ENCODE data around the gene RNF212. TPM values are rescaled to one million over a fixed set of nuclear protein-coding genes. Genes with fewer than 3 reads are reported as not detected.

Gene RNF212
- total and polyA plus RNA-seq, 9 of the 15 experiments (the other 6 are each of a cell fraction or from before 2014, with no cell fraction given): 0.04 TPM; not detected in 8

DNA sequence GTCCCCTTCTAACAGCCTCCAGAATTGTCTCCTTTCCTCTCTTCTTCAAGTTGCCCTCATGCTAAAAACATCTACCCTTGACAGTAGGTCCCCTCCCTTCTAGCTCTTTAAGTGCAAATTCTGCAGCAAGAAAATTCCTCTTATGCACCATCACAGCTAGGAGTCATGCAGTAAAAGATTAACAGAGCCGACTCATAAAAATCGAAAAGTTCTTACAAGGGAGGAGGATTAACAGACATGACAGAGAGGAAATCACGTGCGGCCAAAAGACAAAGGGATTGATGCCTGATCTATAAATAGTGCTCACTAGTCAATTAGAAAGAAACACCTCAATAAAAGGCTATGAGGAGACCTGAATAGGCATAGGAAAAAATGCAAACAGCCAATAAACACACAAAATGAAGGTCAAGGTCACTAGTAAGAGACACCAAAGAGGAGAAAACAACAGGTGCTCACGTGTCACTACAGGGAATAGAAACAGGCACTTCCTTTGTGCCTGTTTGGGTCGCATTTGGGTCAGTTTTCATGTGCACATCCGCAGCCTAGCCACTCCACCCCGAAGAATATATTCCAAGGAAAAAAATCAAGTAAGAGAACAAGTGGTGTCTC lies 3.4 kb downstream of the RNF212 start (continued):
- TF ChIP-seq, protein P1, sequence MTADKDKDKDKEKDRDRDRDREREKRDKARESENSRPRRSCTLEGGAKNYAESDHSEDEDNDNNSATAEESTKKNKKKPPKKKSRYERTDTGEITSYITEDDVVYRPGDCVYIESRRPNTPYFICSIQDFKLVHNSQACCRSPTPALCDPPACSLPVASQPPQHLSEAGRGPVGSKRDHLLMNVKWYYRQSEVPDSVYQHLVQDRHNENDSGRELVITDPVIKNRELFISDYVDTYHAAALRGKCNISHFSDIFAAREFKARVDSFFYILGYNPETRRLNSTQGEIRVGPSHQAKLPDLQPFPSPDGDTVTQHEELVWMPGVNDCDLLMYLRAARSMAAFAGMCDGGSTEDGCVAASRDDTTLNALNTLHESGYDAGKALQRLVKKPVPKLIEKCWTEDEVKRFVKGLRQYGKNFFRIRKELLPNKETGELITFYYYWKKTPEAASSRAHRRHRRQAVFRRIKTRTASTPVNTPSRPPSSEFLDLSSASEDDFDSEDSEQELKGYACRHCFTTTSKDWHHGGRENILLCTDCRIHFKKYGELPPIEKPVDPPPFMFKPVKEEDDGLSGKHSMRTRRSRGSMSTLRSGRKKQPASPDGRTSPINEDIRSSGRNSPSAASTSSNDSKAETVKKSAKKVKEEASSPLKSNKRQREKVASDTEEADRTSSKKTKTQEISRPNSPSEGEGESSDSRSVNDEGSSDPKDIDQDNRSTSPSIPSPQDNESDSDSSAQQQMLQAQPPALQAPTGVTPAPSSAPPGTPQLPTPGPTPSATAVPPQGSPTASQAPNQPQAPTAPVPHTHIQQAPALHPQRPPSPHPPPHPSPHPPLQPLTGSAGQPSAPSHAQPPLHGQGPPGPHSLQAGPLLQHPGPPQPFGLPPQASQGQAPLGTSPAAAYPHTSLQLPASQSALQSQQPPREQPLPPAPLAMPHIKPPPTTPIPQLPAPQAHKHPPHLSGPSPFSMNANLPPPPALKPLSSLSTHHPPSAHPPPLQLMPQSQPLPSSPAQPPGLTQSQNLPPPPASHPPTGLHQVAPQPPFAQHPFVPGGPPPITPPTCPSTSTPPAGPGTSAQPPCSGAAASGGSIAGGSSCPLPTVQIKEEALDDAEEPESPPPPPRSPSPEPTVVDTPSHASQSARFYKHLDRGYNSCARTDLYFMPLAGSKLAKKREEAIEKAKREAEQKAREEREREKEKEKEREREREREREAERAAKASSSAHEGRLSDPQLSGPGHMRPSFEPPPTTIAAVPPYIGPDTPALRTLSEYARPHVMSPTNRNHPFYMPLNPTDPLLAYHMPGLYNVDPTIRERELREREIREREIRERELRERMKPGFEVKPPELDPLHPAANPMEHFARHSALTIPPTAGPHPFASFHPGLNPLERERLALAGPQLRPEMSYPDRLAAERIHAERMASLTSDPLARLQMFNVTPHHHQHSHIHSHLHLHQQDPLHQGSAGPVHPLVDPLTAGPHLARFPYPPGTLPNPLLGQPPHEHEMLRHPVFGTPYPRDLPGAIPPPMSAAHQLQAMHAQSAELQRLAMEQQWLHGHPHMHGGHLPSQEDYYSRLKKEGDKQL (CRISPR knock-in tag; IDR thresholded peaks at IDR 0.05; ENCODE audit: borderline replicate concordance): no peak
- TF ChIP-seq, protein P2, sequence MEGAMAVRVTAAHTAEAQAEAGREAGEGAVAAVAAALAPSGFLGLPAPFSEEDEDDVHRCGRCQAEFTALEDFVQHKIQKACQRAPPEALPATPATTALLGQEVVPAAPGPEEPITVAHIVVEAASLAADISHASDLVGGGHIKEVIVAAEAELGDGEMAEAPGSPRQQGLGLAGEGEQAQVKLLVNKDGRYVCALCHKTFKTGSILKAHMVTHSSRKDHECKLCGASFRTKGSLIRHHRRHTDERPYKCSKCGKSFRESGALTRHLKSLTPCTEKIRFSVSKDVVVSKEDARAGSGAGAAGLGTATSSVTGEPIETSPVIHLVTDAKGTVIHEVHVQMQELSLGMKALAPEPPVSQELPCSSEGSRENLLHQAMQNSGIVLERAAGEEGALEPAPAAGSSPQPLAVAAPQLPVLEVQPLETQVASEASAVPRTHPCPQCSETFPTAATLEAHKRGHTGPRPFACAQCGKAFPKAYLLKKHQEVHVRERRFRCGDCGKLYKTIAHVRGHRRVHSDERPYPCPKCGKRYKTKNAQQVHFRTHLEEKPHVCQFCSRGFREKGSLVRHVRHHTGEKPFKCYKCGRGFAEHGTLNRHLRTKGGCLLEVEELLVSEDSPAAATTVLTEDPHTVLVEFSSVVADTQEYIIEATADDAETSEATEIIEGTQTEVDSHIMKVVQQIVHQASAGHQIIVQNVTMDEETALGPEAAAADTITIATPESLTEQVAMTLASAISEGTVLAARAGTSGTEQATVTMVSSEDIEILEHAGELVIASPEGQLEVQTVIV (CRISPR knock-in tag; IDR thresholded peaks at IDR 0.05; ENCODE audit: borderline replicate concordance): no peak
- TF ChIP-seq, protein P3, sequence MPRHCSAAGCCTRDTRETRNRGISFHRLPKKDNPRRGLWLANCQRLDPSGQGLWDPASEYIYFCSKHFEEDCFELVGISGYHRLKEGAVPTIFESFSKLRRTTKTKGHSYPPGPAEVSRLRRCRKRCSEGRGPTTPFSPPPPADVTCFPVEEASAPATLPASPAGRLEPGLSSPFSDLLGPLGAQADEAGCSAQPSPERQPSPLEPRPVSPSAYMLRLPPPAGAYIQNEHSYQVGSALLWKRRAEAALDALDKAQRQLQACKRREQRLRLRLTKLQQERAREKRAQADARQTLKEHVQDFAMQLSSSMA (CRISPR knock-in tag; IDR thresholded peaks at IDR 0.05): no peak
- TF ChIP-seq, protein P4, sequence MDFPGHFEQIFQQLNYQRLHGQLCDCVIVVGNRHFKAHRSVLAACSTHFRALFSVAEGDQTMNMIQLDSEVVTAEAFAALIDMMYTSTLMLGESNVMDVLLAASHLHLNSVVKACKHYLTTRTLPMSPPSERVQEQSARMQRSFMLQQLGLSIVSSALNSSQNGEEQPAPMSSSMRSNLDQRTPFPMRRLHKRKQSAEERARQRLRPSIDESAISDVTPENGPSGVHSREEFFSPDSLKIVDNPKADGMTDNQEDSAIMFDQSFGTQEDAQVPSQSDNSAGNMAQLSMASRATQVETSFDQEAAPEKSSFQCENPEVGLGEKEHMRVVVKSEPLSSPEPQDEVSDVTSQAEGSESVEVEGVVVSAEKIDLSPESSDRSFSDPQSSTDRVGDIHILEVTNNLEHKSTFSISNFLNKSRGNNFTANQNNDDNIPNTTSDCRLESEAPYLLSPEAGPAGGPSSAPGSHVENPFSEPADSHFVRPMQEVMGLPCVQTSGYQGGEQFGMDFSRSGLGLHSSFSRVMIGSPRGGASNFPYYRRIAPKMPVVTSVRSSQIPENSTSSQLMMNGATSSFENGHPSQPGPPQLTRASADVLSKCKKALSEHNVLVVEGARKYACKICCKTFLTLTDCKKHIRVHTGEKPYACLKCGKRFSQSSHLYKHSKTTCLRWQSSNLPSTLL (IDR thresholded peaks at IDR 0.05): no peak
- TF ChIP-seq SMAD1 (IDR thresholded peaks at IDR 0.05; ENCODE audit: low read depth, low read length, partially characterized antibody): no peak
- no peak for TF ChIP-seq HDGF (IDR thresholded peaks at IDR 0.05)
- TF ChIP-seq FOS (IDR thresholded peaks at IDR 0.05; ENCODE audit: extremely low read depth, insufficient read length): no peak

Data from K562 (cell line).